Measurements from ENCODE around the gene HAVCR2. TPM values are rescaled to one million over a fixed set of nuclear protein-coding genes. Genes with fewer than 3 reads are reported as not detected.

Gene HAVCR2
- total and polyA plus RNA-seq, 9 of the 15 experiments (the other 6 are each of a cell fraction or from before 2014, with no cell fraction given) = 0.04 to 0.11 (median 0.06) TPM; not detected in 5

- no peak for TF ChIP-seq CHD7 (IDR thresholded peaks at IDR 0.05; ENCODE audit: low read depth, low read length)
- TF ChIP-seq TSHZ1 (CRISPR knock-in tag; IDR thresholded peaks at IDR 0.05) = no peak
- TF ChIP-seq NKRF (IDR thresholded peaks at IDR 0.05; ENCODE audit: borderline replicate concordance) = peak; percentile 28; the same call in 1 of the 2 replicates
- TF ChIP-seq CTCFL (IDR thresholded peaks at IDR 0.05; ENCODE audit: borderline replicate concordance, insufficient read depth, low read depth, low read length, poor library complexity, severe bottlenecking) = no peak
- no peak for TF ChIP-seq PURB (CRISPR knock-in tag; IDR thresholded peaks at IDR 0.05; ENCODE audit: low read depth)
Measured at GRCh38 chr5:157142317-157143126, 33.7 kb upstream of the HAVCR2 start, which contains the start of gene MED7 (continued).

Data from K562 (cell line).